ENCODE measurements around the gene AADACL4. TPM values are rescaled to one million over a fixed set of nuclear protein-coding genes. Genes with fewer than 3 reads are reported as not detected.

The AADACL4 gene
- total RNA-seq, 1 experiment from 2014 or later = not detected

- Histone ChIP-seq H2BK12ac (ENCODE audit: insufficient read length, low read depth, low read length) (no peak overlapping the region), H2BK120ac (ENCODE audit: low read depth, low read length, poor library complexity, severe bottlenecking) (no peak overlapping the region), H2AFZ (ENCODE audit: low read length) (no peak overlapping the region), H2BK5ac (ENCODE audit: insufficient read length, low read length) (no peak overlapping the region), H4K20me1 (ENCODE audit: control insufficient read depth, insufficient read depth, insufficient read length) (no peaks in the 10 kb centered on the region), H3K79me1 (ENCODE audit: insufficient read depth, low read depth, low read length, poor library complexity, severe bottlenecking) (no peaks in the 10 kb centered on the region), H2AK5ac (ENCODE audit: insufficient read length, low read length) (no peak overlapping the region), H4K91ac (ENCODE audit: insufficient read length, low read depth, low read length) (no peak overlapping the region), H3K23me2 (ENCODE audit: insufficient read length, low read depth, low read length, poor library complexity, severe bottlenecking) (no peaks in the 10 kb centered on the region), H3T11ph (ENCODE audit: low read length) (no peak overlapping the region), H3K18ac (ENCODE audit: insufficient read length, low read depth, low read length) (no peak overlapping the region), H3K9me3 (ENCODE audit: control insufficient read depth, low read depth, low read length) (peaks cover 15% of the 10 kb centered on the region), H3K27ac (ENCODE audit: insufficient read length, low read depth, low read length) (no peak overlapping the region), H3K4ac (ENCODE audit: low read depth, low read length) (no peak overlapping the region), H3K4me1 (ENCODE audit: insufficient read depth, low read length) (peaks cover 5% of the 10 kb centered on the region; the same call in 1 of the 2 replicates), H4K8ac (replicated peaks; ENCODE audit: insufficient read length, low read depth, low read length) (no peak overlapping the region), H3K27me3 (ENCODE audit: insufficient read depth, low read length) (no peaks in the 10 kb centered on the region), H3K23ac (ENCODE audit: insufficient read length, low read depth, low read length) (no peak overlapping the region), H2BK20ac (ENCODE audit: low read depth, low read length, poor library complexity, severe bottlenecking) (no peak overlapping the region), H3K56ac (ENCODE audit: insufficient read length, low read depth, low read length) (no peak overlapping the region), H3K9ac (ENCODE audit: extremely low read depth, insufficient read length, low read length) (no peak overlapping the region), H3K79me2 (ENCODE audit: insufficient read depth, low read length) (no peaks in the 10 kb centered on the region), H3K4me2 (ENCODE audit: insufficient read depth, insufficient read length, low read length) (no peak overlapping the region), H3K14ac (ENCODE audit: insufficient read depth, low read length) (no peak overlapping the region), H2BK15ac (ENCODE audit: low read depth, low read length) (no peak overlapping the region), H4K5ac (ENCODE audit: insufficient read length, low read depth, low read length) (no peak overlapping the region)
- Mint-ChIP-seq H3K4me1 (peaks cover 17 to 19% of the 10 kb centered on the region in 2 experiments), H3K27me3 (ENCODE audit: low read depth) (peaks cover 13% of the 10 kb centered on the region), H3K27ac (no peak overlapping the region), H3K36me3 (ENCODE audit: insufficient read depth in 1 of 3, low read depth in 3 of 3) (peaks cover 20 to 45% (median 33%) of the 10 kb centered on the region in 3 experiments), H3K9me3 (peaks cover 51 to 53% of the 10 kb centered on the region in 2 experiments), H3K4me3 (no peak overlapping the region)
- DNase-seq = no peak
- no peak for TF ChIP-seq CTCF (conservative IDR thresholded peaks at IDR 0.05)
These were observed 3.0 kb upstream of the AADACL4 start for GRCh38 chr1:12640958-12641272.

Measured in H9 (cell line).